GM21786 (cell line): ENCODE results near the gene DDB1.
A peak's percentile ranks its signal among the peaks of the same experiment; 100 is the strongest.

Source experiments
- ATAC-seq: cut with Tn5 transposase; IDR thresholded peaks from one replicate; pipeline ENCODE4 v1.9.1; 2021; ENCODE audit not compliant: unreplicated experiment

DDB1 gene

GRCh38 chr11:61297746-61298145 lies 35.2 kb downstream of the DDB1 start:
- no peak for ATAC-seq

- ATAC-seq: no peak
Observed at GRCh38 chr11:61297341-61297740, 35.6 kb downstream of the DDB1 start.

DNA sequence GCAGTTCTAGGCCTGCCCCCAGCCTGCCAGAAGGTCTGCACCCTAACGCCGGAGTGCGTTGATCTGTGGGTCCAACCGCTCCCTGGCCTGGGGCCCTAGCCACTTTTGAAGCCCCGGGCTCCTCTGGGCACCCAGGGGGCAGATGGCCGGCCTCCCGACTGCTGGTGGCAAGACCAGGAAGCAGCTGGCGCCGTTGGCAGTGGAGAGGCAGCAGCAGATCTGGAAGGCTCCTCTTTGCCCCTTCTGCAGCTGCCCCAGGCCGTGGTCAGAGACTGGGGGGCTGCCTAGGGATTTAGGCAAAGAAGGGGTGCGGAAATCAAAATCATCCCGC lies 37.3 kb downstream of the DDB1 start:
- ATAC-seq: no peak

- peak; percentile 66 for ATAC-seq
Observed at GRCh38 chr11:61294717-61295595, 37.9 kb downstream of the DDB1 start, which contains the start of gene VWCE. VWCE (minus strand) TSS chr11:61295316; CDS start chr11:61295037, 279 bp downstream.

DNA sequence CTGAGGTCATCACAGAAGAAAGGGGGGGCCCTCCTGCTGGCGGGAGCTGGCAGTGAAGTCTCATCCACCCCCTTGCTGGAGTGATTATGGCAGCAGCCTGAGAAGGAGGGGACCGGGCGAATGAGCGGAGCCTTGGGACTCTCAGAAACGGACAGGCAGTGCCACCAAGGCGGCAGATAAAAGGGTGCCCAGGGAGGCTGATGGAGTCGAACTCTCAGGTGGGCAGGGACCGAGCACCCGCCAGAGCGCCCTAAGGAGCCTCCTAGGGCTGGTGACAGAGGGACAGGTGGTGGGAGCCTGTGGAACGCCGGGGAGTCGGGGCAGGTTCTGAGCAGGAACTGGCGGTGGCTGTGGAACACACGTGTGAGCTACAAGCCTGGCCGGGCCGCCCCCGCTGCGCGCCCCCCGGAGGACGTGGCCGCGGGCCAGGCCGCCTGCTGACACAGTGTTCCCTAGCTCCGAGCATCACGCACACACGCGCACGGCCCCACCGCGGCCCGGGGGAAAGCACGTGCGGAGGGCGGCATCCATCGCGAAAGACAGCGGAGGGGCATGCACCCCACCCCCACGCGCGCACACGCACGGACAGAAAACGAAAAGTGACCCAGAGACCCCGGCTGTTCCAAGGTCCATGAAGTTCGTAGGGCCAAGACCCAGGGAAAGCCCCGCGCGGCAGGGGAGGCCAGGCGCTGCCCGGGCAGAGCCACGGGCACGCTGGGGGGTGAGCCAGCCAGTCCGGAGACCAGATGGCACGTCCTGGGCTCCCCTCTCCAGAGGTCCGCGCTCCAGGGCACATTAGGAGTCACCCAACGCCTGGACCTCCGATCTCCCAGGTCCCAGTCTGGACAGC lies 38.8 kb downstream of the DDB1 start:
- peak; percentile 21 for ATAC-seq

DNA sequence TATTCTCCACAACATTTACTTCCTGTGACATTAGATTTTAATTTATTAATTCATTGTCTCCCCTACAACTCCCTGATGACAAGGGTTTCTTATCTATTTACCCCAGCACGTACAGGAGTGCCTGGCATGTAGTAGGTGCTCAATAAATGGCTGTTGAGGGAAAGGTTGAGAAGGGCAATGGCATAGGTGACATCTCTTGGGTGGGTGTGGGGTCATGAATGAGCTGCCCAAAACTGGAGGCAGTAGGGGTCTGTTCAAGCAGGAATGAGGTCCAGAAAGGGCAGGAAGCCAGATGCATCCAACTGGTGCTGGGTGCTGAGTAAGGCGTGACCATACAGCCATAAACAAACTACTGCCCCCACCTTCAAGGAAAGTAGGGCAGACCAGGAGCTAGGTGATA lies 40.5 kb downstream of the DDB1 start:
- no peak for ATAC-seq

DNA sequence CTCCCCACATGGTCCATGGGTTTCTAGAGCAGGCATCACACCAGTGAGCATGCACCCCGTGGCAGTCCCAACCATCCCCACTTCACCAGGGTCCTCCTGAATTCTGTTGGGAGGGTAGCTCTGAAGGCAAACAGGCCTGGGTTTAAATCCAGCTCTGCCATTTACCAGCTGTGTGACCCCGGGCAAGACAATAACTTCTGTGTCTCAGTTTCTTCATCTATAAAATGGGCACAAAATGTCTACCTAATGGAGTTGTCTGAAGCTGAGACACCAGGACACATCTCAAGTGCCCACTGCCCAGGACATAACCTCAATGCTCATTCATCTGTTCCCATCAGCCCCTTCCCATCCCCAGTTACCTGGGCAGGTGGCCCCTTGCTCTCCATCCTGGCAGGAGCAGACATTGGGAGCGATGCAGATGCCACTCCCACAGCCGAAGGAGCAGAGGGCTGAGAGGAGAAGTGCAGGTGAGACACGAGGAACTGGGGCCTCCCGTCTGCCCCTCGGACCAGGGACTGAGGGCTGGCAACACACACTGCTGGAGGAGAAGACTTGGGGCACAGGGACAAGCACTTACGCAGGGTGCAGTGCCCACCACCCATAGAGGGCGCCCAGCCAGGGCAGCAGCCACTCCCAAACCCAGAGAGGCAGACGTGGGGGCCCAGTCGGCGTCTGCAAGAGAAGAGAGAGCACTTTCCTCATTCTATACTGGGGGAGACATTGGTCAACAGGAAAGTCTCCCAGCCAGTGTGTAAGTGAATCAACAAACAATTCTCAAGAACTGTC lies 41.8 kb downstream of the DDB1 start:
- no peak for ATAC-seq

GRCh38 chr11:61287338-61287977 lies 45.4 kb downstream of the DDB1 start:
- ATAC-seq: no peak

DNA sequence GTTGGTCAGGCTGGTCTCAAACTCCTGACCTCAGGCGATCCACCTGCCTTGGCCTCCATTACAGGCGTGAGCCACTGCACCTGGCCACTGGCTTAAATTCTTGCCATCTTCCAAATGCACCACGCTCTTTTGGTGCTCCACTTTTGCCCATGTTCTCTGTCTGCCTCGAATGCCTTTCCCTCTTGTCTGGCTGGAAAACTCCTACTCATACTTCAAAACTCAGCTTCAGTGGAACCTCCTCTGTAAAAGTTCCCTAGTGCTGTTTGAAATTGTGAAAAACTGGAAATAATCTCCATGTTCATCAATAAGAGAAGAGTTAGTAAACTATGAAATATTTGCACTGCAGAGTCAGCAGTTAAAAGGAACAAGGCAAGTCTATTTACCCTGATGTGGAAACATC lies 49.3 kb downstream of the DDB1 start:
- ATAC-seq: no peak

DNA sequence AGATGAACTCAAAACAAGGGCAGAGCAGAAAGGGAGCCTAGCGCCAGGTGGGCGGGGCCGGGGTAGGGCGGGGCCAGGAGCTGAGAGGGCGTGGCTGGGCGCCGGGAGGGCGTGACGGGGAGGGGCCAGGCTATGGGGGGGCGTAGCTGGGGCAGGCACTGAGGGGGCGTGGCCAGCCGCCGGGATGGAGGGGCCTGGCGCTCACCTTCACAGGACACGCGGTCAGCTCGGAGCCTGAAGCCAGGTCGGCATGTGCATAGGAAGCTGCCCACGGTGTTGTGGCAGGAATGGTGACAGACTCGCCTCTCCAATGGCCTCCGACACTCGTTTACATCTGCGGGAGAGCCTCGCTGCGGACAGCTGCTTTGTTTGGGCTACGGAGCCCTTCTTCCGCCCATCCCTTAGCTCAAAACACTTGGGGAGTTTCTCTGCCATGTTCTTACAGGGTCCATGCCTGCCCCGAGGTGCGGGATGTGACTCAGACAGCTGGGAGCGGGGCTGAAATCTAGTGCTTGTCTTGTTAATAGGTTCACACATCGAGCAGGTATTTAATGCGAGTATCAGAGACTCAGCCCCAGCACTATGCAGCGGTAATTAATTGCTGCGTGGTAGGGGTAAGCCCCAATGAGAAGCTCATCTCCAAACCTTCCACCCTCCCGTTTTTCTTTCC lies 51.2 kb downstream of the DDB1 start:
- no peak for ATAC-seq

GRCh38 chr11:61280883-61281580 lies 51.9 kb downstream of the DDB1 start:
- no peak for ATAC-seq

DNA sequence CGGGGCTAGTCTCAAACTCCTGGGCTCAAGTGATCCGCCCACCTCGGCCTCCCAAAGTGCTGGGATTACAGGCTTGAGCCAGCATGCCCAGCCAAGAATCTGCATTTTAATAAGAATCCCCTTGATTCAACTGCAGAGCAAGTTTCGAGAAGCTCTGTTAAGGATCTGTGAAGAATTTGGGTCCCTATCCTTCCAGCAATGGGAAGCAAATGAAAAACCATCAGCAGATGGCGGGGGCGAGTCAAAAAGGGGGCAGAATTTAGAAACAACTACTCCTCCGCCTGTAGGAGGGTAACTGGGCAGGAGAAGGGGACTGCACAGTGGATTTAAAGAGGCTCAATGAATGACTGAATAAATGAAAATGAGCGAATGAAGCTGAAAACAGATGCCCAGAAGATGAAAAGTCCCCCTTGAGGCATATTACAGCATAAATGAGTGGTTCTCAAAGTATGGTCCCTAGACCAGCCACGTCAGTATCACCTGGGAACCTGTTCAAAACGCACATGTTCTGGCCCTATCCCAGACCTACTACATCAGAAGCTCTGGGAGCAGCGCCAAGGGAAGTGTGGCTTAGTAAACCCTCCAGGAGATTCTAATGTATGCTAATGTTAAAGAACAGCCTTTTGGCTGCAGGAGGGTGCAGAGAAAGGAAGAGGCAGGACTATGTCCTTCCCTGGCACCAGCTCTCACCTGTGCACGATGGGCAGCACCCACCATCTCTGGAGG lies 52.8 kb downstream of the DDB1 start:
- no peak for ATAC-seq

GRCh38 chr11:61278001-61278470 lies 54.9 kb downstream of the DDB1 start:
- no peak for ATAC-seq

- no peak for ATAC-seq
Observed at GRCh38 chr11:61277186-61278000, 55.5 kb downstream of the DDB1 start.

GRCh38 chr11:61275191-61275590 lies 57.7 kb downstream of the DDB1 start:
- ATAC-seq: no peak

- no peak for ATAC-seq
Observed at GRCh38 chr11:61274084-61274483, 58.8 kb downstream of the DDB1 start.

DNA sequence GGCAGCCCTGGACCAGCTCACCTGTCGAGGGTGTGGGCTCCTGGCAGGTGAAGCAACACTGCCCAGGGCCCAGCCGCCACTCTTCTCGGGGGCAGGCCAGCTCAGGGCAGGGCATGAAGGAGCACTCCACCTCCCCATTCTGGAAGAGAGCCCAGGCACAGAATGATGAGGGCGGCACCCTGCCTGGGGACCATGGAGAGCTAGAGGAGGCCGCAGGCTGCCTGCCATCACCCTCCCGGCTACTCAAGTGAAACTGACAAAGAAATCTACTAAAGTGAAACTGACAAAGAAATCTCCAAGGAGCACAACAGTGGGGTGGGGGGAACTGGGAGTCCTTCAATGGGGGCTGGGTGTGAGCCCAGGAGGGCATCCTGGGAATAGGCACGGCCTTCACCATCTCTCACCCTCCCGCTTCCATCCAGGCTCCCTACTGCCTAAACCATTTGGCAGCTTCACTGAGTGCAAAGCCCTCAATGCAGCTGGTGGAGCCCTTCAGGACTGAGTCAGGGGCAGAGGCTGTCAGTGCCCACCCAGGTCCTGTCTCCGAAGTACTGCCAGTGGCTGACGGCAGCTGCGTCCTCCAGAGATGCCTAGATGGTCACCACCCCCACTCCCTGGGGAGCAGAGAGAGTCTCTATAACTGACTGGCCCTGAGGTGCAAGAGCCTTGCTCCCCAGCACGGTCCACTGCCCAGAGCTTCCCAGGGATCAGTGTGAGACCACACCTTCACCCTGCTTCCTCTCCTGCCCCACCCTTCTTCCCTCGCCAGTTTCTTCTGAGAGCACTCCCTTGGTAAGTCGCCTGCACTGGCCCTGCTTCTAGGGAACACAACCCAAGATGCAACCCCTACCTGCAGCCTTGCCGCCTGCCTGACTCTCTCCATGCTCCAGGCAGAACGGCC lies 59.5 kb downstream of the DDB1 start:
- ATAC-seq: no peak
